SU-DHL-6 (cell line): ENCODE measurements around the gene CYP21A2.
"Not testable (repeated sequence)": the region's sequence is repeated elsewhere in the genome, so short reads cannot be mapped to it uniquely, and the experiment has no call there.

Experiments used
- CTCF ChIP-seq: fragments of 200-600 bp; sonication (generic); IDR thresholded peaks from one replicate; pipeline ENCODE4 v1.5.1; 2017; ENCODE audit warnings: antibody characterized with exemption, mild to moderate bottlenecking, low read length, moderate library complexity; ENCODE audit not compliant: insufficient read depth, poor library complexity, severe bottlenecking
- EZH2phosphoT487 ChIP-seq: fragments of 200-600 bp; sonication (generic), shearing (Covaris generic); conservative IDR thresholded peaks from 2 replicates; pipeline ENCODE4 v1.6.1; 2018; ENCODE audit warnings: mild to moderate bottlenecking, antibody characterized with exemption, low read length, moderate library complexity, mixed read lengths

- not testable (repeated sequence) for TF ChIP-seq CTCF, EZH2phosphoT487
Measured at GRCh38 chr6:32043589-32044380, 5.6 kb downstream of the CYP21A2 start.
